Embryonic facial prominence (tissue), 1 donor: Measurements from ENCODE around the gene TUBB4B.

Source experiments
- DNase-seq: peaks from one replicate; pipeline ENCODE4 v3.0.0-alpha.2; 2016; ENCODE audit errors: extremely low spot score

TUBB4B gene

DNA sequence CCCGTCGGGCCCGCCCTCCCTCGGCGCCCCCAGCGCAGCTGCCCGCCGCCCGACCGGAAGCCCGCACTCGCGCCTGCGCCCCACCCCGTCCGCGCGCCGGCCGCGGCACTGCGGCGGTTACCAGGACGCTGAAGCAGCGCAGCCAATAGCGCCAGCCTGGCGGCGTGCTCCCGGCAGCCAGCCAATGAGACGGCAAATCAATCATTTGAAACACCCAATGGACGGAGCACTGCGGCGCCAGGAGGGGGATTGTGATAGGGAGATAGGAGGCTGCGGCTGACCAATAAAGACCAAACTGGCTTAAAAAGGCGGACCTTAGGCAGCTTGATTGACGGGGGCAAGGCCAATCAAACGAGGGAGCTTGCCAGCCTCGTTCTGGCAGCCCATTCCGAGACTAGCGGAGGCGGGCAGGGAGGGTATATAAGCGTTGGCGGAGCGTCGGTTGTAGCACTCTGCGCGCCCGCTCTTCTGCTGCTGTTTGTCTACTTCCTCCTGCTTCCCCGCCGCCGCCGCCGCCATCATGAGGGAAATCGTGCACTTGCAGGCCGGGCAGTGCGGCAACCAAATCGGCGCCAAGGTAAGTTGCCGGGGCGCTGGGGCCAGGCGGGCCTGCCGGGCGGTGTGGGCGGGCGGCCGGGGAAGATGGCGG lies at the start of gene TUBB4B:
Gene TUBB4B (plus strand): TSS at position 447 of the 649 bp plus-strand sequence. CDS start 74 bp downstream, at position 521.
- peak; percentile 100 for DNase-seq

DNA sequence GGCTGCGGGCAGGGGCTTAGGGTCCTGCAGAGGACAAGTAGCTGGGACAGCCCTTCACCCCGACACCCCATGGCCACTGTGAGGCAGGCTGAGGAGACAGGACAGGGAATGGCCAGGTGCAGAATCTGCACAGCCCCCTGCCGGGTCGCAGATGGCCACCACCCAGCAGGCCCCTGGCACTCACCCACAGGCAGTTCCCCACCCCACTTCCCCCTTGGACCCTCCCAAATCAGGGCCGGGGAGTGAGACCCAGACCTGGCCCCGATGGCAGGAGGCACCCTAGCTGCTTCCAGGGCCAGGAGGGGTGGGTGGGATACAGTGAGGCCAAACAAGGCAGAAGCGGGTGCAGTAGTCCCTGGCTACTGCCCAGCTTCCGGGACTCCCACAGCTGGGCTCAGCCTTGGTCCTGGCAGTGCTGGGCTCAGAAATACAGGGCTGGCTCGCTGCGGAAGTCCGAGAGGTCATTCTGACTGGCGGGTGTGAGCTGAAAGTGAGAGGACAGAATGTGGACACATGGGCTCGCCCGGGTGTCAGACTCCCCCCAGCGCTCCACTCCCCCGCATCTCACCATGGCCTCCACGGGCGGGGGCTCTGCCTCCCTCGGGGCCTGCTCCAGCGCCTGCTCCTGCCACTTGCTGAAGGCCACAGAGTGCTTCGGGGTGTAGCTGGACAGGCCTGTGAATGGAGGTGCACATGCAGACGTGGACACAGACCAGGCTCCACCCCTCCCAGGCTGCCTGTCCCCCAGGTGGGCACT lies 49.2 kb upstream of the TUBB4B start:
- DNase-seq = no peak

DNA sequence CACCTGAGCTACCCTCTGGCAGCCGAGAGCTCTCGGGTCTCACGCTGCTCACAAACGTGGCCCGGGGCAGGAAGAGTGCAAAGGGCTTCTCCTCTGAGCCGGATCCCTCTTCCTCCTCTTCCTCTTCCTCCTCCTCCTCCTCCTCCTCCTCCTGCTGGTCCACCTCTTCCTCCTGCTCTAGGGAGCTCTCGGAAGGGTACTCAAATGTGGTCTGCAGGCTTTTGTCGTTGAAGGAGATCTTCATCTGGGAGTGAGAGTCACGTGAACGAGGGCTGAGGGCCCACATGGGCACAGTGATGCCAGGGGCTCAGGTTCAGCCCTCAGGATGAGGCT lies 48.7 kb upstream of the TUBB4B start:
- no peak for DNase-seq

DNA sequence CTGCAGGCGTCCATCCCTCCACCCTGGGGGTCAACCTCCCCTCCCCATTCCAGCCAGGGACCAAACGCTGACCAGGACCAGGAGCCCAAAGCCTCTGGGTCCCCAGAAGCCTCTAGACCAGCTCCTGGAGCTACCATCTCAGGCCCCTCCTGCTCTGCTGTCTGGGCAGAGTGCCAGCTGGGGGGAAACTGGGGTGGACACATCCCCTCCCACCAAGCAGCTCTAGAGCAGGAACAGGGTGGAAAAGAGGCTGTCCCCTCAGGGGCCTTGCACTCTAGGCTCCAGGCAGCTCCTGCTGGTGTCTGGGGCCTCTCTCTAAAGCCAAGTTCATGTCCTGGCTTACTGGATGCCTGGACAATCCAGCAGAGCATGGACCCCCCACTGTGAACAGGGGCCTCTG lies 48.2 kb upstream of the TUBB4B start:
- no peak for DNase-seq

DNA sequence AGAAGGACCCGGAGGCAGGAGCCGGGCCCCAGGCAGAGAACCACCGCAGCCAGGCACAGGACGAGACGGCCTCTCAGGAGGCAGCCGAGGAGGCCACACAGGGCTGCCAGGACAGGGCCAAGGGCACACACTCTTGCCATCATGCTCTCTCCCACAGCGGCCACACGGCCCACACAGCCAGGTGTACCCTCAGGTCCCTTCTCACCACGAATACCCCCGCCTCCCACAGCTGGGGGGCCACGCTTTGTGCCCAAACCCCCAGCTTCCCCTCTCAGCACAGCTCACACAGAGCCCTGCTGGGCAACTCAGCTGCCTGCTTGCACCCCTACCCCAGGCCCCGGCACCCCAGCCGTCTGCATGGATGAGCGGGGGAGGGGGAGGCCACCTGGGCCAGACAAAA lies 47.3 kb upstream of the TUBB4B start:
- DNase-seq = no peak

DNA sequence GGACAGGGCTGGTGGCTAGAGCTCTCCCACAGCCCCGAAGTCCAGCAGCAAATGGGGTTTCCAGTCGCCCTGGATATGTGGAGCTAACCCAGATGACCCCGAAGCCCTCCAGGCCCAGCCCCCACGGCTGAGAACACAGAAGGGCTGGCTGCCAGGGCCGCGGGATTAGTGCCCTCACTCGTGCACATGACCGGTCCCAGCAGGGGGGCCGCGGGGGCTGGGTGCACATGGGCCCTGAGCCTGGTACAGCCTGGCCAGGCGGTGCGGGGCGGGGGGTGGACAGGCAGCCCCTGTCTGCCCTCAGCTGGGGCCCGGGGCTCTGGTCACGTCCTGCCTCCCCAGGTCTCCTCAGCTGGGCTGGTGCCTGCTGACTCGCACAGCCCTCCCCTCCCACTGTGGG lies 46.7 kb upstream of the TUBB4B start:
- DNase-seq = no peak

DNA sequence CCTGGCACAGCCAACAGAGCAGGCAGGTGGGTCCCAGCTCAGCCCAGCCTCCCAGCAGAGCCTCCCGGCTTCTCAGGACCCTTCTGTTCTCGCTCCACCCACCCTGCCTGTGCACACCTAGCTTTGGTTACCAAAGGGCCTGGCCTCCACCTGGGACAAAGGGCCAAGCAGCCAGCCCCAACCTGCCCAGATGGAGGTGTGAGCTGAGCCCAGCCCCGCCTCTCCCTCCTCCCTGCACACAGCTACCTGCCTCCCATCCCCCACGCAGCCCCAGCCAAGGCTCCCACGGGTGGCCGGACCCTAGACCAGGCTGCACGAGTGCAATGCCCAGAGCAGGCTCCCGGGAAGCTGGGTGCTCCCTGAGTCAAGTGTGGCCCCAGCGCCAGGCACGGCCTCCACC lies 46.2 kb upstream of the TUBB4B start:
- DNase-seq = no peak

DNA sequence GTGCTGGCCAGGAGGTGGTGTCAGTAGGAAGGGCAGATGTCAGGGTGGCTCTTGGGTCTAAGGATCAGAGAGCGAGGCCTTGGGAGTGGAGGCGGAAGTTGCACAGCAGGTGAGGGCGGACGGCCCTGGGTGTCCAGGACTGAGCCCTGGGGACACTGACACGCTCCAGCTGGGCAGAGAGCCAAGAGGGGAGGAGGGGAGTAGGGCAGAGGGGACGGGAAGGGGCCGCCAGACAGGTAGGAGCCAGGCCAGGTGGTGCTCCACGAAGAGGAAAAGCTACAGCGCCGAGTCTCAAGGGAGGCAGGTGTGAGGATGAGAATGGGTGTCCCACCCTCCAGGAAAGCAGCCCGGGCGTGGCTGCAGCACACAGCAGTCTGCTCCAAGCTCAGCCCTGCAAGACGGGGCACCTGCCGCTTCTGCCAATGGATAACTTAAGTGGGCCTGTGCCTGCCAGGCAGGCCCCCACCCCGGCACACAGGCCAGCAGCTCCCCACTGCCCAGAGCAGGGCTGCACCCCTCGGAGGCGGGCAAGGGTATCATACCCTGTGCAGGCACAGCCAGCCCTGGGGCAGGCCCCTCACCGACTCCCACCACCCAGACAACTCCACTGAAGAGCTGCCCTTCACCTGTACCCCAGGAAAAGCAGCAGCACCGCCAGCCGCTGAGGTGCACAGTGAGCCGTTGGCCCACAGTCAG lies 45.4 kb upstream of the TUBB4B start:
- no peak for DNase-seq

DNA sequence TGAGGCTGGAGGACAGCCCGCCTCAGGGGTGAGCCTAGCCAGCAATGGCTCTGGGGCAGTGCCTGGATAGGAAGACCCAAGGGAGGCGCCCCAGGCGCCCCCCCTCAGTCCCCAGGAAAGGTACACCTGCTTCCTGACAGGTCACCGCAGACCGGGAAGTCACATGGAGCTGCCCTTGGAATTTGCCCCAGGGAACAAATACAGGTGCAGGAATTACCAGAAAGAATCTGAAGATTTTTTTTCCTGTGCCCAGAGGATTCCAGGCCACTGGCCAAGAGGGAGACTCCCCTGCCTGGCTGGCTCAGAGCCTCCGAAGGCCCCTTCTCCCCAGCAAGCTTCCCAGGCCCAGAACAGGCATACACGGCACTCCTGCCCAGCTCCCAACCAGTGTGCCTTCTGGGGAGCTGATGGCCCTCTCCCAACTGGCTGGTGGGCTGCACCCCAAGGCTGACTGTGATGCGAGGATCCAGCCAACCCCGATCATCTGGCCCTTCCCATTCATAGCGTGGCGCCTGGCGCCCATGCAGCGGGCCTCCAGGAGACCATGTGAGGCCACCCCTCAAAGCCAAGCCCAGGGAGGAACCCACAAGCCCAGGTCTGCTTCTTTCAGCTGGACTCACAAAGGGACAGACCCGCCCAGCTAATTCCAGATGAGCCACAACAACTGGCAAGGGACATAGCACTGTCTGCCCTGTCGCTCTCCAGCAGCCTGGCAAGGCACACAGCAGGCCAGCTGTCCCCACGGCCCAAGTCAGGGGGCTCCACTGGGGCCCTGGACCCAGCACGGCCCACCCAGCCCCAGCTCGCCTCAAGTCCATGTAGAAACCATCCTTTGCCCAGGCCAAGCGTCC lies 42.8 kb upstream of the TUBB4B start:
- DNase-seq = no peak

DNA sequence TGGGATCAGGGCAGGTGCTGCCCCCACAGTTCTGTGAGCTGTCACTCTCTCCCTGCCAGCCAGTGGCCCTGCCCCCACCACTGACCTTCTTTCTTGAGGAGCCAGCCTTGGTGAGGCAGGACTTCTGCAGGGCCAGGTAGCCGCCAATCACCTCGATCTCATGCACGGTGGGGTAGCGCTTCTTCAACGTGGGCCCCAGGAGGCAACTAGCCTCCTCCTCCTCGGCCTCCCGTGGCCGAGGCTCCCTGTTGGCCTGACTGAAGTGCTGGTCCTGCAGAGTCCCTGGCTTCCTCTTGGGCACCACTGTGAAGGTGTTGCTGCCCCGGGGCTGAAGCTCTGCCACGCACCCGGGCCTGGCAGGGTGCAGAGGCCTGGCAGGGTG lies 42.2 kb upstream of the TUBB4B start:
- no peak for DNase-seq

DNA sequence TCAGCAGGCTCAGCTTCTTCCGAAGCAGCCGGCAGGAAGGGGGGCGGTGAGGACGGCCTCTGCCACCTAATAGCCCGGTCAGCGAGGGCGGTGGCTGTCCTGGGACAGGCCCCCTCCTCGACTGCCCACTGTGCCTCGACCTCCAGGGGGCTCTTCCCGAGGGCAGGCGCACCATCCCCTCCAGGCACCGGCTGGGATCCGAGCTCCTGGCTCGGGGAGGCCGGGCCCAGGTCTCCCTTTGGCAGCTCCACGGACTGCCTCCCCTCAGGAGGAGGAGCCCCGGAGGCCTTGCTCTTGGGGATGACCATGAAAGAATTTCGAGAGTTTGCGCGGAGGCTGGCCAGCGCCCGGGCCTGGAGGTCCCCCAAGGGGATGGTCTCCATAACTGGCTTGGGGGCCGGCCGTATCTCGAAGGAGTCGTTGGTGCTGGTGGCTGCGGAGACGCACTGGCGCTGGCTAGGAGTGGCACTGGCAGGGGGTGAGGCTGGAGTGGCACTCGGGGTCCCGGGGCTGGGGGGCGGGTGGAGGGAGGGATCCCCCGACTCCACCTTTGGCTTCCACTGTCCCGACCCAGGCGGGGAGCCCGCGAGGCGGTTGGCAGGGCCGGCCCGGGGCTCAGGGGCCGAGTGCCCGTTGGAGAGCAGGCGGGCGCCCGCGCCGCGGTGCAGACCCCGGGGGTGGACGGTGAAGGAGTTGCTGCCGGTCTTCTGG lies 41.5 kb upstream of the TUBB4B start:
- DNase-seq = no peak

DNA sequence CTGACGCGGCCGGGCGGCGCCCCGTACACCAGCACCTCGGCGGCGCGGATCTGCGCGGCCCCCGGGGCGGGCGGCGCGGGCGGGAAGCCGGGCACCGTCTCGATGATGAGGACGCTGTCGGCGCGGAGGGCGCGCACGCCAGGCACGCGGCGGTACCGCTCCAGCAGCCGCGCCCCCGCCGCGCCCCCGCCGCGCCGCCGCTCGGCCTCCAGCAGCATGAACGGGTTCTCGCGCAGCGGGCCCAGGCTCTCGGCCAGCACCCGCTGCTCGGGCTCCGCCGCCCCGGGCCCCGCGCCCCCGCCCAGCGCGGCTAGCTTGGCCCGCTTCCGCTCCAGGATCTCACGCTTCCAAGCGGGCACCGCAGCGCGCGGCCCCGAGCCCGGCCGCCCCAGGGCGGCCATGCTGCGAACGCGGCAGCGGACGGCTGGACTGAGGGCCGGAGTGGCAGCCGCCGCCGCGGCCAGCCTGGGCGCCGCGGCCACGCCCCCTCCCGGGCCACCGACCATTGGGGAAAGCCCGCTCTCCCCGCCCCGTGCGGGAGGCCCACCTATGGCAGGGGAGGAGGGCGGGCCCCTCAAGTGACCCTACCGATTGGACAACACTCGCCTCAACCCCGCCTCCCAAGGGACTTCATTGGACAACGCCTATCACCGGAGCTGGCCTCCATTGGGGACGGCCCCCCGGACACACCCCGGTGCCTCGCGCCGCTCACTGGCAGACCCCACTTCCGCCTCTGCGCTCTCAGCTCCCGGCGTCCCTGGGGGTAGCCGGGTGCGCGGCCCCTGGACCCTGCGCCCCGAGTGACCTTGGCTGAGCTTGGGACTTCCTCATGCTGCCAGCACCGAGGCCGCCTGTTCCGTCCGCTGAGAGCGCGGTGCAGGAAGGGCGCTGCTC lies 40.5 kb upstream of the TUBB4B start, which contains the start of gene TPRN:
Gene TPRN (minus strand): TSS at position 431 of the 894 bp plus-strand sequence. CDS start 30 bp downstream, at position 401.
- peak; percentile 91 for DNase-seq

DNA sequence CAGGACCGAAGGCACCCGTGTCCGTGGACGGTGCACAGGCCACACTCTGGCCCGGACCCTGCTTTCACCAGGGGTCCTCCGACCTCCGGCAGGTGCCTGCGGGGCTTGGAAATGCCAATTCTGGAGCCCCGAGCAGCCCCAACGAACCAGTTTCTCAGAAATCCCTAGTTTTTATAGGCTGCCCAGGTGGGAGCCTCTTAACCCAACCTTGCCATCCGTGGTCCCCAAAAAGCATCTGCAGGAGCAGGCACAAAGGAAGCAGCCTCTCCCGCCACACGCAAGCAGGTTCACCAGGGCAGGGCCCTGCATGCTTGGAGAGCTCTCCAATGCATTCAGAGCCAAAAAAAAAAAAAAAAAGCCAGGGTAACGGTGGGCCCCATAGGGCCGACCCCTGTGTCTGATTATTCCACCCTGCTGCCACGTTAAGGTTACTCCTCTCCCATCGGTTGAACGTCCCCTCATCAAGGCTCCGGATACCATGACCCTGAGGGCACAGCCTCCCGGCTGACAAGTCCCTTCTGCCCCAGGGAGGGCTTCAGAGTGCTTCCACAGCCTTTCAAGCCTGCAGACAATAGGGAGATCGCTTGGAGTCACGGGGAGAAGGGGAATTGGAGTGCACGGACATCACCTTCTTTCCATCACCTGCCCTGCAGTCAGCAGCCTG lies 39.8 kb upstream of the TUBB4B start:
- DNase-seq = no peak

DNA sequence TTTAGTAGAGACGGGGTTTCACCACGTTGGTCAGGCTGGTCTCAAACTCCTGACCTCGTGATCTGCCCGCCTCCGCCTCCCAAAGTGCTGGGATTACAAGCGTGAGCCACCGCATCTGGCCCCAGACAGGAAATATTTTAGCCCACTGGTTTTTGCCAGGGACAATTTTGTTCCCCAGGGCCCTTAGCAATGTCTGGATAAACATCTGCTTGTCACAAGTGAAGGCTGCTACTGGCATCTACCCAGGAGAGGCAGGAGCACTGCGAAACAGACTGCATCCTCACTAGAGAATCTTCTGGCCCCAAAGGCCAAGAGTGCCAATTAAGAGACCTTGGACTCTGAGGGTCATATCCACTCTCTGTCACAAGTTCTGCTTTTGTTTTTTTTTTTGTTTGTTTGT lies 38.1 kb upstream of the TUBB4B start:
- DNase-seq = no peak

DNA sequence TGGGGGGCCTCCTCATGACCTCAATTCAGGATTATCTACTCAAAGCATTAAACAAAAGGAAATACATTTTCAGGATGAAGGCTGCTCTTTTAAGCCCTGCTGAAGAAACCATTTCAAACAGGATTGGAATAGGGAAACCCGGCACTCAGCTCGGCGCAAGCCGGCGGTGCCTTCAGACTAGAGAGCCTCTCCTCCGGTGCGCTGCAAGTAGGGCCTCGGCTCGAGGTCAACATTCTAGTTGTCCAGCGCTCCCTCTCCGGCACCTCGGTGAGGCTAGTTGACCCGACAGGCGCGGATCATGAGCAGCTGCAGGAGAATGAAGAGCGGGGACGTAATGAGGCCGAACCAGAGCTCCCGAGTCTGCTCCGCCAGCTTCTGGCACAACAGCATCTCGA lies 36.4 kb upstream of the TUBB4B start:
- no peak for DNase-seq

DNA sequence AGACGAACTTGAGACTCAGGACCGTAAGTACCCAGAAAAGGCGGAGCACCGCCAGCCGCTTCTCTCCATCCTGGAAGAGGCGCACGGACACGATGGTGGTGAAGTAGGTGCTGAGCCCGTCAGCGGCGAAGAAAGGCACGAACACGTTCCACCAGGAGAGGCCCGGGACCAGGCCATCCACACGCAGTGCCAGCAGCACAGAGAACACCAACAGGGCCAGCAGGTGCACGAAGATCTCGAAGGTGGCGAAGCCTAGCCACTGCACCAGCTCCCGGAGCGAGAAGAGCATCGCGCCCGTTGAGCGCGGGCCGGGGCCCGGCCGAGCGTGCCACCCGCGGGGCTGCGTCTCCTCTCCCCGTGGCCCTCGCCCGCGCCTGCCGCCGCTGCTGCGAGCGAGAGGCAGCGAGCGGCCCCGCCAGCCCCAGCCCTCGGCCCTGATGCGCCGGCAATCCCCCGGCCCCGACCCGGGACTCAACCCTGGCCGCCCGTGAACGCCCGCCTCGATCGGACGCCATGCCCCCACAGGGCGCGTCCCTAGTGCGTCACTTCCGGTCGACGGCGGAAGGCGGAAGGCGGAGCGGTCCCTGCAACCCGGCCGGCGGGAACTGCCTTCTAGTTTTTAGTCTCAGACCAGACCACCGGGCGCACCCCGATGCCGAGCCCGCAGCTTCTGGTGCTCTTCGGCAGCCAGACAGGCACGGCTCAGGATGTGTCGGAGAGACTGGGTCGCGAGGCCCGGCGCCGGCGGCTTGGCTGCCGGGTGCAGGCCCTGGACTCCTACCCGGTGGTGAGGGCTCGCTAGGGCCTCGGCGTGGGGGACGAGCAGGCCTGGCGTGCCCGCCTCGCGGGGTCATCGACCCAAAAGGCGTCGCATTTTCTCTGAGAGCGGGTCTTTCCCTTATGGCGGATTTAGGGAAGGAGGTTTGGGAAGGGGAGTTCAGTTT lies 35.7 kb upstream of the TUBB4B start, which contains the start of the genes NDOR1 and TMEM203:
Gene NDOR1 (plus strand): TSS at position 575 of the 944 bp plus-strand sequence. CDS start 78 bp downstream, at position 653.
Gene TMEM203 (minus strand): TSS at position 523 of the 944 bp plus-strand sequence. CDS start 234 bp downstream, at position 289.
- peak; percentile 72 for DNase-seq

DNA sequence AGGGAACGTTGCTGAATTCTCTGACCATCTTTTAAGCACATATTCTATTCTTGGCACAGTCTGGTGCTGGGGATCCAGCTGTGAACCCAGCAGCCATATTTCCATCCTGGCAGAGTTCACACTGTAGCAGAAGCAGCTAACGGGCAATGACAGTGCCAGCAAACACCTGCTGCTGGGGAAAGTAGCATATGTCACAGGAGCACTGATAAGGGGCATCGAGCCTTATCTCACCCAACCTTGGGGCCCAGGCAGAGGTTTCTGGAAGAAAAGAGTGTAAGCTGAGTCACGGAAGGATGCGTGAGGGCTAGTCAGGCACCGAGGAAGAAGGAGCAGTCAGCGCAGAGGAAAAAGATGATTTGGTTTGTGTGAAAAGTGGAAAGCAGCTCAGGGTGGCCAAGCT lies 34.5 kb upstream of the TUBB4B start:
- DNase-seq = no peak

DNA sequence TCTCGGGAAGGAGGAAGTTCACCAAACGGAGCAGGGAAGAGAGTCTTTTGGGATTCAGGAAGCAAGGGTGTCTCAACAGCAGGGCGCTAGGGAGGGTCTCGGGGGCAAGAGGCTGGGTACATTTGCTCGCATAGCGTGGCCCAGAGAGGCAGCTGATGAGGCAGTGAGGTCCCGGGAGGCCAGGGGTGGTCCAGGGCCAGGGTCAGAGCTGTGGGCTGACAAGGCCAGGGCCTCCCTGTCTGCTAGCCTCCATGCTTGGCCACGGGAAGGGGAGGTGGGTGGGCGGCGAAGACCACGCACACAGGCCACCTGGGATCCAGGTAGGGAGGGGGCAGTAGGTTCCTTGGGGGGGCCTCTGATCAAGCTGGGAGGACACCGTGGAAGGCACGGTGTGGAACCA lies 29.6 kb upstream of the TUBB4B start:
- no peak for DNase-seq
